ENCODE measurements around the gene ADAM12.

DNA sequence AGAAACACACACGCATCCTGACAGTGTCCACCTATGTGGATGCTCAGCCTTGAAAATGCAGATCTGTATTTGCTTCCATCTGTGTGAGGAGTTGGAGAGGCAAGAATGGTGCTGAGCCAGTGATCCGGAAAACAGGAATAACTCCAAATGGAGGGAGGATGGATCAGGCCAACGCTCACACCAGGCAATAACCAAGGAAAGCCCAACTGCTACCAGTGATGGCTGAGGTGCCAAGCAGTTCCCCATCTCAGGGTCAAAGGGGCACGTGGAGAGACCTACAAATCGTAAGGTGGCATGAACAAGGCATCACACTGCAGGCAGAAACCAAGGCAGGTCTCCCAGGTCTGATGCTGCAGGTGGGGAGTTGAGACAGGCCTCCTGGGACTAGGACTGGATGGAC lies 153.6 kb downstream of the ADAM12 start:
- no peak for TF ChIP-seq LEF1 (IDR thresholded peaks at IDR 0.05; ENCODE audit: borderline replicate concordance)
- TF ChIP-seq ARNT (IDR thresholded peaks at IDR 0.05) = no peak
- TF ChIP-seq, protein P1, sequence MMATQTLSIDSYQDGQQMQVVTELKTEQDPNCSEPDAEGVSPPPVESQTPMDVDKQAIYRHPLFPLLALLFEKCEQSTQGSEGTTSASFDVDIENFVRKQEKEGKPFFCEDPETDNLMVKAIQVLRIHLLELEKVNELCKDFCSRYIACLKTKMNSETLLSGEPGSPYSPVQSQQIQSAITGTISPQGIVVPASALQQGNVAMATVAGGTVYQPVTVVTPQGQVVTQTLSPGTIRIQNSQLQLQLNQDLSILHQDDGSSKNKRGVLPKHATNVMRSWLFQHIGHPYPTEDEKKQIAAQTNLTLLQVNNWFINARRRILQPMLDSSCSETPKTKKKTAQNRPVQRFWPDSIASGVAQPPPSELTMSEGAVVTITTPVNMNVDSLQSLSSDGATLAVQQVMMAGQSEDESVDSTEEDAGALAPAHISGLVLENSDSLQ (IDR thresholded peaks at IDR 0.05) = no peak
- TF ChIP-seq TARDBP (IDR thresholded peaks at IDR 0.05) = no peak
- no peak for TF ChIP-seq HDGF (IDR thresholded peaks at IDR 0.05; ENCODE audit: borderline replicate concordance)
- no peak for TF ChIP-seq FOXA1 (IDR thresholded peaks at IDR 0.05)
- no peak for TF ChIP-seq BHLHE40 (IDR thresholded peaks at IDR 0.05; ENCODE audit: borderline replicate concordance)
